HG02938 (cell line): ENCODE measurements around the gene CFAP20.

Experiments
- ATAC-seq: cut with Tn5 transposase; IDR thresholded peaks from one replicate; pipeline ENCODE4 v1.9.1; 2021; ENCODE audit warnings: mild to moderate bottlenecking, moderate library complexity; ENCODE audit not compliant: unreplicated experiment

Gene CFAP20

GRCh38 chr16:58129097-58129936 lies at the start of gene CFAP20:
TSS of gene CFAP20 (minus strand) at chr16:58129381. CDS start at chr16:58129115, 266 bp downstream.
- ATAC-seq, result peak; percentile 76

GRCh38 chr16:58177353-58177710 lies 48.2 kb upstream of the CFAP20 start:
- ATAC-seq, result no peak

GRCh38 chr16:58176608-58177352 lies 47.6 kb upstream of the CFAP20 start:
- no peak for ATAC-seq

- no peak for ATAC-seq
These were observed 41.0 kb upstream of the CFAP20 start for GRCh38 chr16:58170223-58170622.

- no peak for ATAC-seq
These were observed 31.7 kb upstream of the CFAP20 start for GRCh38 chr16:58160855-58161254.

- ATAC-seq, result no peak
These were observed 29.5 kb upstream of the CFAP20 start for GRCh38 chr16:58158725-58159124.

GRCh38 chr16:58157951-58158540 lies 28.9 kb upstream of the CFAP20 start:
- no peak for ATAC-seq

GRCh38 chr16:58157239-58157638 lies 28.1 kb upstream of the CFAP20 start:
- ATAC-seq, result no peak

GRCh38 chr16:58155839-58156238 lies 26.7 kb upstream of the CFAP20 start:
- ATAC-seq, result no peak

- no peak for ATAC-seq
These were observed 25.2 kb upstream of the CFAP20 start for GRCh38 chr16:58154345-58154744.

- no peak for ATAC-seq
These were observed 23.2 kb upstream of the CFAP20 start for GRCh38 chr16:58152246-58152868.

GRCh38 chr16:58148526-58148925 lies 19.3 kb upstream of the CFAP20 start:
- ATAC-seq, result no peak

GRCh38 chr16:58148099-58148498 lies 18.9 kb upstream of the CFAP20 start:
- ATAC-seq, result no peak

- ATAC-seq, result no peak
These were observed 9.7 kb upstream of the CFAP20 start for GRCh38 chr16:58138852-58139251.

GRCh38 chr16:58137581-58137980 lies 8.4 kb upstream of the CFAP20 start:
- ATAC-seq, result no peak

GRCh38 chr16:58128711-58129096 lies 477 bp downstream of the CFAP20 start:
- ATAC-seq, result peak; percentile 3

- ATAC-seq, result no peak
These were observed 975 bp downstream of the CFAP20 start for GRCh38 chr16:58128181-58128631.

- no peak for ATAC-seq
These were observed 1.5 kb downstream of the CFAP20 start for GRCh38 chr16:58127634-58128033.

- peak; percentile 41 for ATAC-seq
These were observed 2.1 kb downstream of the CFAP20 start for GRCh38 chr16:58127033-58127556.

- no peak for ATAC-seq
These were observed 2.7 kb downstream of the CFAP20 start for GRCh38 chr16:58126451-58126961.
